ENCODE results near the gene PKN1.

DNA sequence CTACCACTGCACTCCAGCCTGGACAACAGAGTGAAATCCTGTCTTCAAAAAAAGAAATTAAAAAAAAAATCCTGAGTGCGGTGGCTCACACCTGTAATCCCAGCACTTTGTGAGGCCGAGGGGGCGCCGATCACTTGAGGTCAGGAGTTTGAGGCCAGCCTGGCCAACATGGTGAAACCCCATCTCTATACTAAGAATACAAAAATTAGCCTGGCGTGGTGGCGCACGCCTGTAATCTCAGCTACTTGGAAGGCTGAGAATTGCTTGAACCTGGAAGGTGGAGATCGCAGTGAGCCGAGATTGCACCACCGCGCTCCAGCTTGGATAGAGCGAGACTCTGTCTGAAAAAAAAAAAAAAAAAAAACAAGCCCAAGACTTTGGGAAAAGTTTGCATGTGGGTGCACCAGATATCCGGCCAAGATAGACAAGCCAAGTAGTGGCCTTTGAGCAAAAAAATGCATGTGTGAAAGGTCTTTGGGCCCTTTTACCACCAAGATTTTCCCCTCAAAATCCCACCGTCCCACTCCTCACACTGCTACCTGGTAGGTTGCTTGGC, 79.4 kb downstream of the PKN1 start:
- TF ChIP-seq POLR2A (IDR thresholded peaks at IDR 0.05; ENCODE audit: low read depth, low read length), result no peak
- no peak for TF ChIP-seq TAF1 (IDR thresholded peaks at IDR 0.05; ENCODE audit: low read depth, low read length)
- TF ChIP-seq SPI1 (IDR thresholded peaks at IDR 0.05; ENCODE audit: low read depth, low read length), result no peak
- no peak for TF ChIP-seq POLR2AphosphoS5 (IDR thresholded peaks at IDR 0.05; ENCODE audit: low read depth, low read length)
